A549 (cell line): ENCODE results near the gene DAB2IP. TPM values are rescaled to one million over a fixed set of nuclear protein-coding genes. Genes with fewer than 3 reads are reported as not detected.

Source experiments
- ATAC-seq, 2 experiments: fragments of 200-7000 bp in 1 of 2; fragments of >200 bp in 1 of 2; cut with Nextera tagmentation in 1 of 2; cut with Tn5 transposase in 1 of 2; 3 replicates each; pipeline versions ENCODE4 v1.8.0 to v1.9.1; 2018 to 2020; ENCODE audit warnings: mild to moderate bottlenecking in 1 of 2, moderate library complexity in 1 of 2
- CTCF ChIA-PET: fragments of 300-600 bp; sonication (Branson Sonifier 250); formaldehyde crosslinking; extraction: SDS; loops from one replicate; lab custom pipeline; 2021; ENCODE audit warnings: antibody characterized with exemption, inconsistent platforms; lab: Yijun Ruan, JAX
- POLR2A ChIA-PET: fragments of 350-600 bp; formaldehyde crosslinking; extraction: SDS; loops from one replicate; lab custom pipeline; 2021; ENCODE audit warnings: antibody characterized with exemption, inconsistent platforms; lab: Yijun Ruan, JAX
- DNase-seq, 2 experiments: peaks; one replicate each; pipeline versions ENCODE4 v3.0.0 to v3.0.0-alpha.2; 2011 to 2016; ENCODE audit warnings: low read depth in 1 of 2, low spot score in 1 of 2
- FAIRE-seq: peaks from 2 replicates; lab custom pipeline; 2011; peaks lifted over from hg19 to GRCh38; lab: Jason Lieb, UNC
- H3K27ac ChIP-seq, 2 experiments: fragments of >200 bp; sonication (Bioruptor Twin); formaldehyde crosslinking; 3 replicates each; pipeline ENCODE4 v1.5.1; 2016 to 2017
- H3K4me1 ChIP-seq: fragments of >200 bp; sonication (Bioruptor Twin); formaldehyde crosslinking; 3 replicates; pipeline ENCODE4 v1.6.1; 2016
- H3K4me2 ChIP-seq: fragments of >200 bp; sonication (Bioruptor Twin); formaldehyde crosslinking; 3 replicates; pipeline ENCODE4 v1.6.1; 2016
- H3K4me3 ChIP-seq: fragments of >200 bp; sonication (Bioruptor Twin); formaldehyde crosslinking; 3 replicates; pipeline ENCODE4 v1.5.1; 2016
- H3K9me3 ChIP-seq: fragments of >200 bp; sonication (Bioruptor Twin); formaldehyde crosslinking; 3 replicates; pipeline ENCODE4 v1.6.1; 2016
- BCL3 ChIP-seq: fragments of >200 bp; sonication (Bioruptor Twin); formaldehyde crosslinking; IDR thresholded peaks from 3 replicates; pipeline ENCODE4 v1.6.1; 2016
- CBX2 ChIP-seq: fragments of 200-600 bp; sonication (generic); IDR thresholded peaks from 2 replicates; pipeline ENCODE4 v1.6.1; 2016; ENCODE audit warnings: low read depth, mild to moderate bottlenecking, borderline replicate concordance
- CTCF ChIP-seq: fragments of >200 bp; sonication (Bioruptor Twin); formaldehyde crosslinking; IDR thresholded peaks from 3 replicates; pipeline ENCODE4 v1.5.1; 2016
- ELK1 ChIP-seq: fragments of 150-350 bp; IDR thresholded peaks from 2 replicates; pipeline ENCODE4 v1.6.1; 2014; ENCODE audit warnings: low read depth, mild to moderate bottlenecking, low read length
- FOSB ChIP-seq: fragments of 250-450 bp; sonication (Bioruptor Pico); IDR thresholded peaks from 2 replicates; pipeline ENCODE4 v1.5.0; 2020; ENCODE audit warnings: mild to moderate bottlenecking, moderate library complexity
- HEYL ChIP-seq: fragments of 250-450 bp; sonication (Bioruptor Pico); IDR thresholded peaks from 2 replicates; pipeline ENCODE4 v1.8.0; 2021; ENCODE audit warnings: mild to moderate bottlenecking, moderate library complexity
- HOXA7 ChIP-seq: fragments of 250-450 bp; sonication (Bioruptor Pico); IDR thresholded peaks from 2 replicates; pipeline ENCODE4 v1.5.0; 2020; ENCODE audit warnings: mild to moderate bottlenecking, moderate library complexity
- JUN ChIP-seq, 2 experiments: fragments of >200 bp; sonication (Bioruptor Twin); formaldehyde crosslinking; IDR thresholded peaks; 2 replicates in 1 of 2; 3 replicates in 1 of 2; pipeline ENCODE4 v1.6.1; 2016 to 2017
- KDM5A ChIP-seq: fragments of 200-600 bp; sonication (generic); IDR thresholded peaks from 2 replicates; pipeline ENCODE4 v1.6.1; 2016; ENCODE audit warnings: antibody characterized with exemption, mild to moderate bottlenecking
- MAX ChIP-seq: IDR thresholded peaks from 2 replicates; pipeline ENCODE4 v1.6.1; 2012
- NFE2L2 ChIP-seq: fragments of 150-350 bp; conservative IDR thresholded peaks from 2 replicates; pipeline ENCODE4 v1.6.1; 2014; ENCODE audit warnings: low read length
- NPAS2 ChIP-seq: fragments of 250-450 bp; sonication (Bioruptor Pico); IDR thresholded peaks from 2 replicates; pipeline ENCODE4 v1.8.0; 2022; ENCODE audit warnings: mild to moderate bottlenecking, moderate library complexity, borderline replicate concordance
- PBX3 ChIP-seq: IDR thresholded peaks from 2 replicates; pipeline ENCODE4 v1.6.1; 2012
- POLR2A ChIP-seq: IDR thresholded peaks from 2 replicates; pipeline ENCODE4 v1.6.1; 2012; ENCODE audit warnings: mild to moderate bottlenecking, low read length
- POLR2AphosphoS2 ChIP-seq: conservative IDR thresholded peaks from 2 replicates; pipeline ENCODE4 v1.6.1; 2012; ENCODE audit warnings: low read length, improper control_type of control experiment, inconsistent platforms
- RARB ChIP-seq: fragments of 250-450 bp; sonication (Bioruptor Pico); IDR thresholded peaks from 2 replicates; pipeline ENCODE4 v1.8.0; 2021; ENCODE audit warnings: mild to moderate bottlenecking, moderate library complexity
- RCOR1 ChIP-seq: fragments of 150-350 bp; IDR thresholded peaks from 2 replicates; pipeline ENCODE4 v1.6.1; 2014; ENCODE audit warnings: antibody characterized with exemption, low read length, low read depth
- USF2 ChIP-seq: fragments of 450-650 bp; IDR thresholded peaks from 2 replicates; pipeline ENCODE4 v1.6.1; 2014; ENCODE audit warnings: antibody characterized with exemption
- ZFP36 ChIP-seq: fragments of 450-650 bp; IDR thresholded peaks from 2 replicates; pipeline ENCODE4 v1.6.1; 2014; ENCODE audit warnings: borderline replicate concordance; ENCODE audit not compliant: partially characterized antibody
- ZSCAN20 ChIP-seq: fragments of 250-450 bp; sonication (Bioruptor Pico); IDR thresholded peaks from 2 replicates; pipeline ENCODE4 v1.8.0; 2022; ENCODE audit warnings: mild to moderate bottlenecking, moderate library complexity
- WGBS: methylation state at CpG from one replicate; pipeline ENCODE4 v1.1.6; 2017; ENCODE audit errors: missing lambda C conversion rate; 5-methylcytosine and 5-hydroxymethylcytosine counted together
- polyA plus RNA-seq, 4 experiments: library from polyadenylated mRNA; depleted of rRNA in 3 of 4; stranded (reverse); fragments of >200 nt; fragmentation: RNase III in 1 of 4; extraction: RNeasy Plus Mini Kit Qiagen cat#74134 plus additional on column Dnase treatment in 1 of 4; gene quantifications; 2 replicates in 3 of 4; 3 replicates in 1 of 4; pipeline ENCODE4 v1.2.3, GENCODE V29; 2011 to 2017

DAB2IP gene
- polyA plus RNA-seq, 2 of the 4 experiments (the other 2 are of a cell fraction), result 9.7 to 13.9 TPM

- Histone ChIP-seq H3K4me1 (no peaks in the 10 kb centered on the region), H3K27ac (no peak overlapping the region), H3K9me3 (no peaks in the 10 kb centered on the region), H3K4me3 (no peak overlapping the region), H3K4me2 (no peak overlapping the region)
- ChIA-PET CTCF (interaction anchor here (1.0 to 4.1 kb wide), 2 partner anchors 11 to 13 kb away, joined by 3 to 13 read pairs; no protein-coding TSS in a partner anchor), POLR2A (no interaction called here)
- 89% methylated on average over 13 of the region's 13 CpGs for WGBS
- FAIRE-seq (no peak), ATAC-seq (no peak), DNase-seq (no peak)
- TF ChIP-seq ZFP36, result no peak
- no peak for TF ChIP-seq HOXA7 (CRISPR knock-in tag)
- TF ChIP-seq NFE2L2, result no peak
Measured at GRCh38 chr9:121823451-121824169, 172.2 kb downstream of the DAB2IP start.

- FAIRE-seq, result no peak
- no peak for DNase-seq
- WGBS, result 42% methylated on average over 4 of the region's 4 CpGs
Measured at GRCh38 chr9:121824651-121825030, 173.2 kb downstream of the DAB2IP start.

More at GRCh38 chr9:121824651-121825030, 173.2 kb downstream of the DAB2IP start:
- POLR2A ChIA-PET, result no interaction called here
- ATAC-seq, result peak; percentile 51 to 61; a peak in 3 of 6 replicates
- no peak overlapping the region for H3K4me2 ChIP-seq
- no peak overlapping the region for H3K4me3 ChIP-seq
- no peaks in the 10 kb centered on the region for H3K4me1 ChIP-seq
- CTCF ChIA-PET, result interaction anchor here (4.1 kb wide), 1 partner anchor 12 kb away, joined by 13 read pairs; no protein-coding TSS in a partner anchor
- no peaks in the 10 kb centered on the region for H3K9me3 ChIP-seq
- no peak overlapping the region for H3K27ac ChIP-seq
- TF ChIP-seq CBX2 (no peak), POLR2A (no peak), RARB (CRISPR knock-in tag) (no peak), NPAS2 (CRISPR knock-in tag) (no peak), JUN (IDR thresholded peaks at IDR 0.05) (no peak), CTCF (no peak), MAX (no peak), HOXA7 (CRISPR knock-in tag) (no peak), ZSCAN20 (CRISPR knock-in tag) (no peak), KDM5A (no peak), RCOR1 (no peak), POLR2AphosphoS2 (no peak), PBX3 (no peak), ELK1 (no peak), BCL3 (no peak), HEYL (no peak), USF2 (no peak), FOSB (CRISPR knock-in tag) (no peak)
